H9 (cell line): ENCODE measurements around the gene TXNDC5. TPM values are rescaled to one million over a fixed set of nuclear protein-coding genes. Genes with fewer than 3 reads are reported as not detected.

Source experiments
- DNase-seq: peaks from one replicate; pipeline ENCODE4 v3.0.0-alpha.2; 2017
- H2AFZ ChIP-seq: one replicate; pipeline ENCODE4 v1.6.1; 2013; ENCODE audit warnings: mild to moderate bottlenecking, low read length, control low read depth, moderate library complexity
- H2AK5ac ChIP-seq: 2 replicates; pipeline ENCODE4 v1.6.1; 2013; ENCODE audit warnings: low read length, control low read depth, mixed read lengths; ENCODE audit not compliant: insufficient read length
- H2BK120ac ChIP-seq: one replicate; pipeline ENCODE4 v1.6.1; 2013; ENCODE audit warnings: low read depth, mild to moderate bottlenecking, low read length, control low read depth, inconsistent platforms; ENCODE audit not compliant: poor library complexity, severe bottlenecking
- H2BK12ac ChIP-seq: 2 replicates; pipeline ENCODE4 v1.6.1; 2013; ENCODE audit warnings: low read length, control low read depth, mixed read lengths, low read depth; ENCODE audit not compliant: insufficient read length
- H2BK15ac ChIP-seq: 2 replicates; pipeline ENCODE4 v1.6.1; 2013; ENCODE audit warnings: low read depth, low read length, control low read depth
- H2BK20ac ChIP-seq: one replicate; pipeline ENCODE4 v1.6.1; 2013; ENCODE audit warnings: low read depth, mild to moderate bottlenecking, low read length, control low read depth, inconsistent platforms; ENCODE audit not compliant: poor library complexity, severe bottlenecking
- H2BK5ac ChIP-seq: 2 replicates; pipeline ENCODE4 v1.6.1; 2013; ENCODE audit warnings: low read length, control low read depth, mixed read lengths; ENCODE audit not compliant: insufficient read length
- H3K14ac ChIP-seq: 2 replicates; pipeline ENCODE4 v1.6.1; 2013; ENCODE audit warnings: low read length, control low read depth; ENCODE audit not compliant: insufficient read depth
- H3K18ac ChIP-seq: 2 replicates; pipeline ENCODE4 v1.6.1; 2013; ENCODE audit warnings: low read depth, mild to moderate bottlenecking, mixed read lengths, low read length, control low read depth; ENCODE audit not compliant: insufficient read length
- H3K23ac ChIP-seq: 2 replicates; pipeline ENCODE4 v1.6.1; 2013; ENCODE audit warnings: low read length, control low read depth, mixed read lengths, low read depth; ENCODE audit not compliant: insufficient read length
- H3K23me2 ChIP-seq: 2 replicates; pipeline ENCODE4 v1.6.1; 2013; ENCODE audit warnings: low read depth, mild to moderate bottlenecking, mixed read lengths, low read length, control low read depth; ENCODE audit not compliant: insufficient read length, poor library complexity, severe bottlenecking
- H3K27ac ChIP-seq: 2 replicates; pipeline ENCODE4 v1.5.1; 2013; ENCODE audit warnings: low read length, control low read depth, mixed read lengths, low read depth; ENCODE audit not compliant: insufficient read length
- H3K27me3 ChIP-seq: 2 replicates; pipeline ENCODE4 v1.6.1; 2013; ENCODE audit warnings: low read length, control low read depth, inconsistent platforms; ENCODE audit not compliant: insufficient read depth
- H3K4ac ChIP-seq: 2 replicates; pipeline ENCODE4 v1.6.1; 2013; ENCODE audit warnings: low read depth, mild to moderate bottlenecking, control low read depth, inconsistent platforms, low read length, moderate library complexity
- H3K4me1 ChIP-seq: 2 replicates; pipeline ENCODE4 v1.6.1; 2013; ENCODE audit warnings: low read length, control low read depth, inconsistent platforms; ENCODE audit not compliant: insufficient read depth
- H3K4me2 ChIP-seq: 2 replicates; pipeline ENCODE4 v1.6.1; 2013; ENCODE audit warnings: low read length, control low read depth, mixed read lengths; ENCODE audit not compliant: insufficient read length, insufficient read depth
- H3K56ac ChIP-seq: 2 replicates; pipeline ENCODE4 v1.6.1; 2013; ENCODE audit warnings: low read depth, mild to moderate bottlenecking, mixed read lengths, low read length, control low read depth; ENCODE audit not compliant: insufficient read length
- H3K79me1 ChIP-seq: 2 replicates; pipeline ENCODE4 v1.6.1; 2013; ENCODE audit warnings: low read depth, mild to moderate bottlenecking, moderate library complexity, low read length, control low read depth, inconsistent platforms; ENCODE audit not compliant: insufficient read depth, poor library complexity, severe bottlenecking
- H3K79me2 ChIP-seq: 2 replicates; pipeline ENCODE4 v1.6.1; 2013; ENCODE audit warnings: low read length, control low read depth, inconsistent platforms; ENCODE audit not compliant: insufficient read depth
- H3K9ac ChIP-seq: 2 replicates; pipeline ENCODE4 v1.6.1; 2013; ENCODE audit warnings: low read length, control low read depth, mixed read lengths; ENCODE audit not compliant: insufficient read length; ENCODE audit errors: extremely low read depth
- H3K9me3 ChIP-seq: one replicate; pipeline ENCODE4 v1.6.1; 2013; ENCODE audit warnings: low read depth, low read length, inconsistent platforms; ENCODE audit not compliant: control insufficient read depth
- H3T11ph ChIP-seq: one replicate; pipeline ENCODE4 v1.6.1; 2013; ENCODE audit warnings: mild to moderate bottlenecking, low read length, control low read depth, inconsistent platforms
- H4K20me1 ChIP-seq: one replicate; pipeline ENCODE4 v1.6.1; 2013; ENCODE audit not compliant: control insufficient read depth, insufficient read length, insufficient read depth
- H4K5ac ChIP-seq: 2 replicates; pipeline ENCODE4 v1.6.1; 2013; ENCODE audit warnings: low read depth, mild to moderate bottlenecking, mixed read lengths, low read length, control low read depth; ENCODE audit not compliant: insufficient read length
- H4K8ac ChIP-seq: replicated peaks from 2 replicates; pipeline ENCODE4 v1.6.1; 2013; ENCODE audit warnings: low read length, control low read depth, mixed read lengths, low read depth; ENCODE audit not compliant: insufficient read length
- H4K91ac ChIP-seq: 2 replicates; pipeline ENCODE4 v1.6.1; 2013; ENCODE audit warnings: low read depth, mild to moderate bottlenecking, moderate library complexity, mixed read lengths, low read length, control low read depth; ENCODE audit not compliant: insufficient read length
- H3K27ac Mint-ChIP-seq, 3 experiments: 2 replicates in 2 of 3; 3 replicates in 1 of 3; pipeline ENCODE4 v1.8.0; 2020 to 2021; ENCODE audit warnings: mixed read lengths in 3 of 3, mild to moderate bottlenecking in 1 of 3, moderate library complexity in 1 of 3
- H3K27me3 Mint-ChIP-seq: 2 replicates; pipeline ENCODE4 v1.8.0; 2021; ENCODE audit warnings: low read depth, mild to moderate bottlenecking, moderate library complexity, mixed read lengths
- H3K36me3 Mint-ChIP-seq, 3 experiments: 2 replicates in 2 of 3; 3 replicates in 1 of 3; pipeline ENCODE4 v1.8.0; 2020 to 2021; ENCODE audit warnings: low read depth in 3 of 3, mixed read lengths in 3 of 3; ENCODE audit not compliant: insufficient read depth in 1 of 3
- H3K4me1 Mint-ChIP-seq, 2 experiments: 2 replicates each; pipeline ENCODE4 v1.8.0; 2020; ENCODE audit warnings: mixed read lengths in 2 of 2
- H3K4me3 Mint-ChIP-seq, 2 experiments: 2 replicates in 1 of 2; 3 replicates in 1 of 2; pipeline ENCODE4 v1.8.0; 2020 to 2021; ENCODE audit warnings: mild to moderate bottlenecking in 2 of 2, mixed read lengths in 2 of 2, moderate library complexity in 1 of 2
- H3K9me3 Mint-ChIP-seq, 2 experiments: 2 replicates in 1 of 2; 3 replicates in 1 of 2; pipeline ENCODE4 v1.8.0; 2020; ENCODE audit warnings: mild to moderate bottlenecking in 2 of 2, mixed read lengths in 2 of 2, moderate library complexity in 1 of 2
- CTCF ChIP-seq: fragments of 200-600 bp; sonication (generic); conservative IDR thresholded peaks from 3 replicates; pipeline ENCODE4 v1.8.0; 2021; ENCODE audit warnings: antibody characterized with exemption, mild to moderate bottlenecking
- WGBS: extraction: QIAGEN DNeasy Blood & Tissue Kit; methylation state at CpG from one replicate; pipeline ENCODE4 v1.1.7; 2013; ENCODE audit warnings: missing lambda C conversion rate, low lambda C conversion rate, mixed read lengths; ENCODE audit not compliant: insufficient read length; ENCODE audit errors: extremely low coverage; 5-methylcytosine and 5-hydroxymethylcytosine counted together
- total RNA-seq: library from RNA; stranded (reverse); gene quantifications from 2 replicates; pipeline ENCODE4 v1.2.1, GENCODE V29; 2021

The TXNDC5 gene
- total RNA-seq, 1 experiment from 2014 or later, result 130 TPM

GRCh38 chr6:7920425-7920824 is 9.8 kb upstream of the TXNDC5 start:
- Histone ChIP-seq H2BK120ac (no peak overlapping the region), H3K9me3 (peaks cover 5% of the 10 kb centered on the region), H4K91ac (no peak overlapping the region), H3K56ac (no peak overlapping the region), H3K18ac (no peak overlapping the region), H3K14ac (no peak overlapping the region), H2BK20ac (no peak overlapping the region), H3K23me2 (no peaks in the 10 kb centered on the region), H4K20me1 (no peaks in the 10 kb centered on the region), H3K27ac (no peak overlapping the region), H4K5ac (no peak overlapping the region), H3K9ac (no peak overlapping the region), H2BK12ac (no peak overlapping the region), H4K8ac (no peak overlapping the region), H3K4ac (no peak overlapping the region), H3K79me2 (no peaks in the 10 kb centered on the region), H3K23ac (no peak overlapping the region), H3K4me1 (no peaks in the 10 kb centered on the region), H2BK5ac (no peak overlapping the region), H2BK15ac (no peak overlapping the region), H2AK5ac (no peak overlapping the region), H3K4me2 (no peak overlapping the region), H3K79me1 (no peaks in the 10 kb centered on the region), H3T11ph (no peak overlapping the region), H3K27me3 (no peaks in the 10 kb centered on the region), H2AFZ (no peak overlapping the region)
- Mint-ChIP-seq H3K4me3 (no peak overlapping the region), H3K4me1 (no peaks in the 10 kb centered on the region), H3K9me3 (peaks cover 10 to 13% of the 10 kb centered on the region in 2 experiments), H3K27me3 (peaks cover 1% of the 10 kb centered on the region), H3K36me3 (peaks cover 2 to 7% (median 4%) of the 10 kb centered on the region in 3 experiments; a peak in 6 of 7 replicates), H3K27ac (no peak overlapping the region)
- WGBS, result no CpG with 5 or more reads among the region's 2 CpGs
- TF ChIP-seq CTCF, result no peak
- no peak for DNase-seq
